HL-60/S4 treated with phorbol 12-myristate 13-acetate at 8.2 ng/mL for 4 days and 3 days (cell line): ENCODE data around the gene TBC1D22A.

ENCODE experiments used
- in situ Hi-C: fragments of 300-500 bp; cut with MboI; formaldehyde crosslinking; loops from 2 replicates; pipeline ENCODE4 v1.15.0; 2022; ENCODE audit warnings: low sequenced_read_pairs

The TBC1D22A gene

DNA sequence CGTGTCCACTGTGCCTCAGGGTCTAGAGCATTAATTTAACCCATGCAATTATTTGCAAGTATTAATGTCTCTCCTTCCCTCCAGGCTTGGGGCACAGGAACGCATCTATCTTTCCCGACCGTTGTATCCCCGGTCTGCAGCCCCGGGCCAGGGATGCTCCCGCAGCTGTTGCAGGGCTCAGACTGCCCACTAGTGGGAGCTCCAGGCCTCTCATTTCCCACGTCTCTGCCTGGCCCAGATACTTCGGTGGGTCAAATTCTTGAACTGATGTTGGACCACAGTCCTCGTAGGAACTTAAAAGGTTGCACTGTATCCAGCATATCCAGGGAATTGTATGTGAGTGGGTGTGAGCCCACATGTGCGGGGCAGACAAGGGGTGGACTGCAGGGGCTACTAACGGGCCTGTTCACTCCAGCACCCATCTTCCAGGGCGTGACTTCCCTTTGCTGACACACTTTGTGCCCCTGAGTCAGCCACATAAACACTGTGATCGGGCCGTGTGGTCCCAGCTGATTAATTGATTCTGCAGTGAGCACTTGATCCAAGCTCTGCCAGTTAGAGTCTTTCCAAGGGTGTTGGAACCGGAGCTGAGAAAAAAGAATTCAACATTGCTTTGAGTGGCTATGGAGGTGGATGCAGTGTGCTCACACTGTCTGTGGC lies 451.3 kb downstream of the TBC1D22A start:
- in situ Hi-C loops: no loop called here

DNA sequence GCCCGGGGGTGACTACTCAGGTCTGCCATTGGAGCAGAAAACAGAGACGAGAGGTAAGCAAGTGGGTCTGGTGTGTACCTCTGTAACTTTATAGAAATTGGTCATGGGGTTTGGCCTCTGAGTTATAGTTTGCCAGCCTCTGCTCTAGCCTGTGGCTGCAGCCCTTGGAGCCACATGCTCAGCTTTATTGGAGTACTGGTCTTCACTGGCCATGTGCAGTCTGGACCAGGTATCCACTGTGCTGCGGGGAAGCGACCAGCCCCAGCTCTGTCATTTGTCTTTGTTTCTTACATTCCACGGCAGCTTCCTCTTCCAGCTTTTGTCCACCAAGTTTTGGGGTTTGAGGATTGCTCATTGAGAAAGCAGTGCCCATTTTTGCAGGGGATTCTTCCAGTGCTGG lies 453.4 kb downstream of the TBC1D22A start:
- in situ Hi-C loops: no loop called here

DNA sequence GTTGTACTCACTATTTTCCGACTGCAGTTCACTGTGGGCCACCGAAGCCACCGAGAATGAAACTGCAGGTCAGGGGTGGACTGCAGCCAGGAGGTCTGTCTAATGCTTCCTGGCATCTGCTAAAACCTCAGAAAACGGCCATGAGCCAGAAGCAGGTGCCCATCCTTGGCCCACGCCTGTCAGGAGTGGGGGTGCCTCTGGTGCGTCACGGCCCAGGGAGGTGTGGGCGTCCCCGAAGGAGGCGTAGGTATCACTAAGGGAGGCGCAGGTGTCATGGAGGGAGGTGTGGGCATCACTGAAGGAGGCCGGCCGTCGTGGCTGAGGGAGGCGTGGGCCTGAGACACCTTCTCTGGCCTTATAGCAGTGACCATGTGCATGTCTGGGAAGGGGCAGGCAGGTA lies 456.2 kb downstream of the TBC1D22A start:
- in situ Hi-C loops: no loop called here

DNA sequence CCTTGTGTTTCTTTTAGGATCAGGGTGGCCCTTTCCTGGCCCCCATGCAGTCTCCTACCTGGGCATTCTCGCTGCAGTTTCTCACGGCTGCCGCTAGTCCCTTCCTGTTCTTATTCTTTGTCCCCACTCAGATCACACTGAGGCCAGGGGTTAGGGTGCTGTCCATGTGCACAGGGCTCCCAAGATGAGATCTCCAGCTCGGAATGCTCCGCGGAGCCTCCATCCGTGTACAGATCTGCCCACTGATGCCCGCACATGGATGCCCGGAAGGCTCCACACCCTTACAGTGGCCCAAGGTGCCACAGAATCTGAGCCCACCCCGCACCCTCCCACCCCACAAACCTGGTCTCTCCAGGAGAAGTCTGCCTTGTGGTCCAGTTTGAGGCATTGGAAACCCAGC lies 457.3 kb downstream of the TBC1D22A start:
- in situ Hi-C loops: no loop called here

DNA sequence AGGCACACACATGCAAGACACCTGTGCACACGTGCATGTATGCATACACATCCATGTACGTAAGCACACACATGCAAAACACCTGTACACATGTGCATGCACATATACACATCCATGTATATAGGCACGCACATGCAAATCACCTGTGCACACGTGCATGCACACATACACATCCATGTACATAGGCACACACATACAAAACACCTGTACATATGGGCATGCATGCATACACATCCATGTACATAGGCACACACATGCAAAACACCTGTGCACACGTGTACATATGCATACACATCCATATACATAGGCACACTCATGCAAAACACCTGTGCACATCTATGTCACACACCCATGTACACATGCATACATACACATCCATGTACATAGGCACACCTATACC lies 458.3 kb downstream of the TBC1D22A start:
- in situ Hi-C loops: no loop called here

DNA sequence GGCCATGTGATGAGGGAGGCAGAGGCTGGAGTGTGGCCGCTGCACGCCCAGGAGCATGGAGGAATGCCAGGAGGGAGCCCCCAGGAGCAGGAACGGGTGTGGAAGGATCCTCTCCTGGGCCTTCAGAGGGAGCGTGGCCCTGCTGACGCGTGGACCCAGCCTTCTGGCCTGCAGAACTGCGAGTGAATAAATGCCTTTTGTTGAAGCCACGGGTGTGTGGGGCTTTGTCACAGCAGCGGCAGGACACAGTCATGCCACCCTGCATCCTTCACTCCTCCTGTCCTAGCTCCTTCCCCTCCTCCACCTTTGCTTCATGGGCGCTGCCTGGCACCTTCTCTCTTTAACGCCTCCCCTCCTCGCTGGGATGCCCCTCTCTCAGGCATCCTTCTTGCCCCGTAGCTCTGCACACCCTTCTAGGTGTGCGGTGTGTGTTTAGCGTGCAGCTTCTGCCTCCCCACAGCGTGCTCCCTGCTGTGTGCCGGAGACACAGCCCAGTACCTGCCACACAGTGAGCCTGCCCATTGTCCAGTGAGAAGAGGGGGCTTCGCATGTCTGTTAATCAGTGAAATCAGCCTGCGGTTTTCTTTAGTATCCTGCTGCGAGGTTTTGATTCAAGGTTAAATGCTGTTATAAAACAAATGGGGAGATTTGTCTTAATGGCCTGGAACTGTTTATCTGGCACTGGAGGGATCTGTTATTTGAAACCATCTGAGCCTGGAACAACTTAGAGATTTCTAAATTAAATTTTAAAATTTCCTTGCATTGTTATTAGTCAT lies 459.6 kb downstream of the TBC1D22A start:
- in situ Hi-C loops: no loop called here
